GM19463 (cell line): ENCODE measurements around the gene PYY.
"Not testable (repeated sequence)": the region's sequence is repeated elsewhere in the genome, so short reads cannot be mapped to it uniquely, and the experiment has no call there.

Experiments
- ATAC-seq: cut with Tn5 transposase; IDR thresholded peaks from one replicate; pipeline ENCODE4 v1.9.1; 2021; ENCODE audit warnings: mild to moderate bottlenecking, moderate library complexity; ENCODE audit not compliant: unreplicated experiment

PYY gene

GRCh38 chr17:43953746-43954145, at the start of gene PYY:
Gene PYY (minus strand): TSS chr17:43953940. CDS start chr17:43953483, 457 bp downstream.
- no peak for ATAC-seq

DNA sequence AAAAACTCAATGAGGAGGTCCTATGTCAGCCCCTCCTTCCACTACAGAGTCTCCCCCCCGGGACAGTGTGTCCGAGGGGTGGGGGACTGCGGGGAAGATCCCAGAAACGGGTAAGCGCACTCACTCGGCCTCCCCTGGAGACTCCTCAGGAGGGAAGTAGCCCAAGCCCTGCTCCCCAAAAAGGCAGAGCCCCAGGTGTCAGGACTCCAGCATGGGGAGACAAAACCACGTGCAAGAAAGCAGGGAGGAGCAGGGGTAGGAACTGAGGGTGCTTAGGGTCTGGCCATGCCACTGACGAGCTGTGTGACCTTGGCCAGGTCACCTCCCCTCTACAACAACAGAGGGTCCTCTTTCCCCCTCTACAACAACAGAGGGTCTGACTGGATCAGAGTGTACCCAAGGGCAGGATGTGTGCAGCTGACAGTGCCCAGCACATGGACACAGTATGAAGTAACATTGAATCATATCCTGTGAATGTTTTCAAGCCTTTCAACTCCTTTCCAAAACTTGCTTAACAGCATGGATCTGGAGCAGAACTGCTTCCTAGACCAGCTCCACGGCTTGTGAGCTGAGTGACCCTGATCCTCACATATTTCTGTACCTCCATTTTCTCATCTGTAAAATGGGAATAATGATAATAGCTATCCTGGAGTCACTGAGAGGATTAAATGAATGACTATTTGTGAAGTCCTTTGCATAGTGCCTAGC, 48.6 kb upstream of the PYY start:
- no peak for ATAC-seq

GRCh38 chr17:44001461-44001920, 47.8 kb upstream of the PYY start:
- ATAC-seq = no peak

GRCh38 chr17:44000871-44001460, 47.2 kb upstream of the PYY start:
- ATAC-seq = no peak

- ATAC-seq = no peak
Measured at GRCh38 chr17:44000141-44000860, 46.6 kb upstream of the PYY start.

- no peak for ATAC-seq
Measured at GRCh38 chr17:43999024-43999423, 45.3 kb upstream of the PYY start.

- no peak for ATAC-seq
Measured at GRCh38 chr17:43998552-43998951, 44.8 kb upstream of the PYY start.

GRCh38 chr17:43997180-43997579, 43.4 kb upstream of the PYY start:
- ATAC-seq = not testable (repeated sequence)

DNA sequence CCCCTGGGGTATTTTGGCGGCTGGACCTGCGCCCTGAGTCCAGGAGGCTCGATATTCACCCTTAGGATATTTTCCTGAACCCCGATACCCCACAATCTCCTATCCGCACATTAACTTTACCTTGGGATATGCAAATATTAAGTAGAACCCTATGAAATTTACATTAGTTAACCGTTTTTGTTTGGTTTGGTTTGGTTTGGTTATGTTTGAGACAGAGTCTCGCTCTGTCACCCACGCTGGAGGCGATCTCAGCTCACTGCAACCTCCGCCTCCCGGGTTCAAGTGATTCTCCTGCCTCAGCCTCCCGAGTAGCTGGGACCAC, 41.4 kb upstream of the PYY start:
- no peak for ATAC-seq

DNA sequence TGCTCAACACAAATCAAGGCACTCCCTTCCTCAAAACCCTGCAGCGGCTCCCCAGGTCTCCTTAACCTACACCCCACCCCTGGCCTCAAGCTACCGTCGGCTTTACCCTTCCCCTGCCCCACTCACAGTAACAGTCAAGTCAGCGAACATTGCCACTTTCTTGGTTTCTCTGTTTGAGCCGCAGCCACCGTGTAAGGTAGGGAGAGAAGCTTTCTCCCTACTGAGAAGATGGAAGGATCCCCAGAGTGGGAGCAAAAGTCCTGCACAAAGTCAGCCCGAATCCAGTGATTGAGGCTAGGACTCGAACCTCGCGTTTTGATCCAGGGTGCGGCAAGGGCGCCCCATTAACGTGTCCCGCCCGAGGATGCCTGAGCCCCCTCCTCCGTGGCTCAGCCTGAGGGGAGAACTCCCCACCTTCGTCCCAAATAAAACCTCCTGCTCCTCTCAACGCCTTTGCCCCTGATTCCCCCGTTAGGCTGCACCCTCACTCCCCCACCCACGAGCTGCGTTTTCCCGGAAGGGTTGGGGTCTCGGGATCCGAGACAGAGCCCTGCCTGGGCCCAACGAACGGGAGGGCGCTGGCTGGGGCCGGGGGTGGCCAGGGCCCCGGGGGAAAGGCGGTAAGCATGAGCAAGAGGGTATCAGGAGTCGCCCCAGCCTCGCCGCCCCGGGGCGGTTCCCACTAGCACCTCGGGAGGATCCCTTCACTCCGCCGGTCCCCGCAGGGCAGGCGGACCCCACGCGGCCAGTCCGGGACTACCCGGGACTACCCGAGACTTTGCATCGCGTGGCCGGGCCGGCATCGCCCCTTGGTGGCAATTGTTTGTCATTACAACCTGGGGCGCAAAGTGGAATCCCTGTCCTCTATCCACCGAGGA, 40.8 kb upstream of the PYY start:
- no peak for ATAC-seq

DNA sequence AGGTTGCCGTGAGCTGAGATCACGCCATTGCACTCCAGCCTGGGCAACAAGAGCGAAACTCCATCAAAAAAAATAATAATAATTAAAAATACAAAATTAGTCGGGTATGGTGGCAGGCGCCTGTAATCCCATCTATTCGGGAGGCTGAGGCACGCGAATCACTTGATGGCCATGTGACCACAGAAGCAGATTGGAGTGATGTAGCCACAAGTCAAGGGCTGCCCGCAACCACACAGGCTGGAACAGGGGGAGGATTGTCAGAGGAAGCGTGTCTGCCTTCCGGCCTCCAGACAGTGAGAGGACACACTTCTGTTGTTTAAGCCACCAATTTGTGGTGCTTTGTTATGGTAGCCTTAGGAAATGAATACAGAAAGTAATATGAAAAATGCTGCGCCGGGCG, 38.9 kb upstream of the PYY start:
- no peak for ATAC-seq

DNA sequence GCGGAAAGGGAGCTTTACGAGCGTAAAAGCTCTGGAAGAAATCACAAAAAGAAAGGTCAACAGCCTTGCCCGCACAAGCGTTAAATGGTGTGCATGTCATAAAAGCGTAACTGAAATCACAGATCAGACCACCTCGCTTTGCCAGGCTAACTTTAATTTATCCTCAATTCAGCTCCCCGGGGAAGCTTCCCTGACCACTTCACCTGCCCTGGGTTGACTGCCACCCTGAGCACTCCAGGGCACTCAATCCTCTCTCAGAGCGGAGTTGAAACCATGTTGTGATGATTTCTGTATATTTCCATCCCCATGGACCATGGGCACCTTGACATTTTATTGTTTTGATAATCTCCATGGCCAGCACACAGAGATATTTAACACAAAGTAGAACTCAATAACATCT, 34.6 kb upstream of the PYY start:
- ATAC-seq = no peak

GRCh38 chr17:43987131-43988021, 33.6 kb upstream of the PYY start:
- no peak for ATAC-seq

DNA sequence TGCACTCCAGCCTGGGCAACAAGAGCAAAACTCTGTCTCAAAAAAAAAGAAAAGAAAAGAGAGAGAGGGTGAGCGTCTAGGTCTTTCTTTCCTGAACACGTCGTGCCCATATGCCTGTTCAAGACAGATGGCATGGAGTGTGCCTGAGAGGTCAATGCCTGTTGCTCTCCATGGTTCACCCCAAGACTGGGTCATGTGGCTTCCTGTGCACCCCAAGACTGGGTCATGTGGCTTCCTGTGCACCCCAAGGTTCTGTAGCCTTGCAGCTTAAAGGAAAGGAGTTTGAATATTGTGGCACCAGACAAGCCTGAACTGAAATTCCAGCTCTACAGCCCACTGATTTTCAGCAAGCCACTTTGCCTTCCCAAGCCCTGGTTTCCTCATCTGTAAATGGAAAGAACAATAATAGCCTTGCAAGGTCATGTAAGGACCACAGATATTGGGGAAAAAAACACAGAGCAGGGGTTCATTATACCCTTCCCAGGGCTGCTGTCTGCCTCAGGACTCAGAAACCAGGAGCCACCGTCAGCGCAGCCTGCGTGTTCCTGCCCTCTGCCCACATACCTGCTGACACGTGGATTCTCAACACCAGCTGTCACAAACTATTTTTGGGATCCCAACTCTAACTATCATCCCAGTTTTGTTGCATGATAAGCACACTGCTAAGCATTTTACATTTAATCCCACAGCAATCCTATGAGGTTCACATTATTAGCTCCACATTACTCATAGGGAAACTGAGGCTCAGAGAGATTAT, 32.7 kb upstream of the PYY start:
- no peak for ATAC-seq

DNA sequence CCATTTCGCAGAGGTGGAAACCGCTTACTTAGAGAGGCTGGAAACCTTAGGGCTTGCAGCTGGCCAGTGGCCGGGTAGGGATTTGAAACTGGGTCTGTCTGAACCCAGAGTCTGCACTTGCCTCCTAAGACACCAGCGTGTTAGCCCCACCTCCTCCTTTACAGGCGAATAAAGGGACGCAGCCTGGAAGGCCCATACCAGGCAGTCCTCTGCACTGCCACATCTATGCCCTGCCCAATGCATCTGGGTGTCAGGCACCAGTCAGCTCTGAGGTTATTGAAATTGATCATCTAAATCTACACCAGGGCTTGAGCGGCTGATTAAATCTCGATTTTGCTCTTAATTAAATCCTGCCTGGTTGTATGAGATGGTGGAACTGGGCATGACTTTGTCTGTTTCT, 30.8 kb upstream of the PYY start:
- ATAC-seq = no peak

GRCh38 chr17:43983515-43984411, 30.0 kb upstream of the PYY start:
- no peak for ATAC-seq

DNA sequence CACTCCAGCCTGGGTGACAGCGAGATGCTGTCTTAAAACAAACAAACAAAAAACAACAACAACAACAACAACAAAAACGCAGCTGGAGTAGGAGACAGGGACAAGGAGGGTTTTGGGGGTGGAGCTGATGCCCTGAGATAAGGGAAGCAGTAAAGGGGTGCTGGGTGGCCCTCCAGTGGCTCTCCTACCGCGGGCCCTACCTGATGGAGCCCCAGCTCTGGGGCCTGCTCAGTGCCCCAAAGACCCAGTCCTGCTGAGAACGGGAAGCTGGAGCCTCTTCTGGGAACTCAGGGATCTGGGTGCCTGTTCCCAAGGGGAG, 29.4 kb upstream of the PYY start:
- ATAC-seq = no peak

- ATAC-seq = no peak
Measured at GRCh38 chr17:43982171-43982570, 28.4 kb upstream of the PYY start.

DNA sequence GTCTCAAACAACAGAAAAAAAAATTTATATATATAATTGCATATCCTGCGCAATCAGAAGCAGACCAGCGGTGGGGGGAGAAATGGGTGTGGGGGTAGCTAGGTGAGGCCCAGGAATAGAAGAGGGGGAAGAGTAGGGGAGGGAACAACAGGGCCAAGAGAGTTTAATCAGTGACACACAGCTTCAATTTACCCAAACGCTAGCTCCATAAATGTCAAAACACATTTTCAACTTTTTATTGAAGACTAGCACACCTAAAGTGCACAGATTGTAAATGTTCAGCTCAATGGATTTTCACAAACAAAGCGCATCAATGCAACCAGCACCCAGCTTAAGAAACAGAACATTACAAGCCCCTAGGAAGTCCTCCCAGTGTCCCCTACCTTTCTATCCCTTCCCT, 25.9 kb upstream of the PYY start:
- ATAC-seq = no peak
